ENCODE measurements around the gene LSM11. TPM values are rescaled to one million over a fixed set of nuclear protein-coding genes. Genes with fewer than 3 reads are reported as not detected.
A peak's percentile ranks its signal among the peaks of the same experiment; 100 is the strongest.

LSM11 gene
- polyA plus RNA-seq, 1 of the 3 experiments (the other 2 are of a cell fraction): 0.95 TPM

GRCh38 chr5:157750320-157750719 lies 6.8 kb downstream of the LSM11 start:
- Histone ChIP-seq H3K27ac (ENCODE audit: low read depth in 2 of 2, low read length in 1 of 2) (peak overlapping the region in 1 of 2 experiments; percentile 81; a peak in 2 of 4 replicates), H3K36me3 (replicated peaks in 1 of 2; ENCODE audit: control insufficient read depth in 1 of 2, insufficient read depth in 2 of 2, low read length in 1 of 2) (peaks cover 10 to 22% of the 10 kb centered on the region in 2 experiments), H3K9me3 (no peaks in the 10 kb centered on the region), H3K27me3 (ENCODE audit: insufficient read depth) (no peaks in the 10 kb centered on the region), H2AFZ (ENCODE audit: low read depth) (peak overlapping the region; percentile 19; the same call in 1 of the 2 replicates), H3K79me2 (ENCODE audit: insufficient read depth) (peaks cover 52% of the 10 kb centered on the region), H3K4me3 (ENCODE audit: low read depth in 2 of 2, low read length in 1 of 2) (no peak overlapping the region), H4K20me1 (ENCODE audit: insufficient read depth) (no peaks in the 10 kb centered on the region), H3F3A (replicated peaks; ENCODE audit: insufficient read depth) (peaks cover 15% of the 10 kb centered on the region), H3K4me2 (peak overlapping the region; percentile 58; the same call in 1 of the 2 replicates), H3K9me2 (no peaks in the 10 kb centered on the region), H3K4me1 (ENCODE audit: control insufficient read depth in 1 of 2, insufficient read depth in 2 of 2, low read depth in 1 of 2, low read length in 1 of 2) (peaks cover 6 to 15% of the 10 kb centered on the region in 2 experiments; a peak in 3 of 4 replicates), H3K9ac (peak overlapping the region; percentile 21; the same call in 1 of the 2 replicates)
- POLR2A ChIA-PET: no interaction called here
- DNase-seq: no peak
- CTCF ChIA-PET: interaction anchor here (1.1 kb wide), 1 partner anchor 12 kb away, joined by 5 read pairs; no protein-coding TSS in a partner anchor
- TF ChIP-seq, protein P1, sequence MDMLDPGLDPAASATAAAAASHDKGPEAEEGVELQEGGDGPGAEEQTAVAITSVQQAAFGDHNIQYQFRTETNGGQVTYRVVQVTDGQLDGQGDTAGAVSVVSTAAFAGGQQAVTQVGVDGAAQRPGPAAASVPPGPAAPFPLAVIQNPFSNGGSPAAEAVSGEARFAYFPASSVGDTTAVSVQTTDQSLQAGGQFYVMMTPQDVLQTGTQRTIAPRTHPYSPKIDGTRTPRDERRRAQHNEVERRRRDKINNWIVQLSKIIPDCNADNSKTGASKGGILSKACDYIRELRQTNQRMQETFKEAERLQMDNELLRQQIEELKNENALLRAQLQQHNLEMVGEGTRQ (IDR thresholded peaks at IDR 0.05; ENCODE audit: borderline replicate concordance, low read depth, low read length): no peak
- TF ChIP-seq PBX3 (IDR thresholded peaks at IDR 0.05) (peak; percentile 86), TEAD4 (IDR thresholded peaks at IDR 0.05; ENCODE audit: borderline replicate concordance, insufficient read depth) (no peak), MXI1 (IDR thresholded peaks at IDR 0.05; ENCODE audit: low read depth, low read length) (no peak), RXRA (IDR thresholded peaks at IDR 0.05; ENCODE audit: borderline replicate concordance, low read depth) (no peak), FOSL2 (IDR thresholded peaks at IDR 0.05; ENCODE audit: borderline replicate concordance, low read depth) (peak; percentile 73; the same call in 1 of the 2 replicates), ZBTB33 (IDR thresholded peaks at IDR 0.05; ENCODE audit: borderline replicate concordance, low read depth) (no peak), EP300 (IDR thresholded peaks at IDR 0.05; ENCODE audit: borderline replicate concordance in 1 of 2, low read depth in 1 of 2, low read length in 1 of 2) (no peak; a peak in 1 of 4 replicates), REST (IDR thresholded peaks at IDR 0.05; ENCODE audit: low read depth, low read length) (no peak), MAX (IDR thresholded peaks at IDR 0.05; ENCODE audit: low read depth) (no peak), FOXJ3 (CRISPR knock-in tag; IDR thresholded peaks at IDR 0.05) (no peak), GABPA (IDR thresholded peaks at IDR 0.05; ENCODE audit: low read depth) (no peak), FOXM1 (IDR thresholded peaks at IDR 0.05; ENCODE audit: low read depth) (no peak), USF1 (IDR thresholded peaks at IDR 0.05; ENCODE audit: borderline replicate concordance, low read depth) (no peak), TCF12 (IDR thresholded peaks at IDR 0.05) (peak; percentile 53; the same call in 1 of the 2 replicates), CHD2 (IDR thresholded peaks at IDR 0.05; ENCODE audit: low read length, partially characterized antibody) (no peak), JUND (IDR thresholded peaks at IDR 0.05) (peak; percentile 64), SIN3A (IDR thresholded peaks at IDR 0.05; ENCODE audit: borderline replicate concordance, low read depth, low read length) (no peak)
- TF ChIP-seq, protein P2, sequence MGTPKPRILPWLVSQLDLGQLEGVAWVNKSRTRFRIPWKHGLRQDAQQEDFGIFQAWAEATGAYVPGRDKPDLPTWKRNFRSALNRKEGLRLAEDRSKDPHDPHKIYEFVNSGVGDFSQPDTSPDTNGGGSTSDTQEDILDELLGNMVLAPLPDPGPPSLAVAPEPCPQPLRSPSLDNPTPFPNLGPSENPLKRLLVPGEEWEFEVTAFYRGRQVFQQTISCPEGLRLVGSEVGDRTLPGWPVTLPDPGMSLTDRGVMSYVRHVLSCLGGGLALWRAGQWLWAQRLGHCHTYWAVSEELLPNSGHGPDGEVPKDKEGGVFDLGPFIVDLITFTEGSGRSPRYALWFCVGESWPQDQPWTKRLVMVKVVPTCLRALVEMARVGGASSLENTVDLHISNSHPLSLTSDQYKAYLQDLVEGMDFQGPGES (IDR thresholded peaks at IDR 0.05; ENCODE audit: low read depth, low read length): no peak
- WGBS (ENCODE audit: low lambda C conversion rate): 31% methylated on average over 1 of the region's 1 CpG
